ENCODE results near the gene LRRC8C.
A peak's percentile ranks its signal among the peaks of the same experiment; 100 is the strongest.

The LRRC8C gene

DNA sequence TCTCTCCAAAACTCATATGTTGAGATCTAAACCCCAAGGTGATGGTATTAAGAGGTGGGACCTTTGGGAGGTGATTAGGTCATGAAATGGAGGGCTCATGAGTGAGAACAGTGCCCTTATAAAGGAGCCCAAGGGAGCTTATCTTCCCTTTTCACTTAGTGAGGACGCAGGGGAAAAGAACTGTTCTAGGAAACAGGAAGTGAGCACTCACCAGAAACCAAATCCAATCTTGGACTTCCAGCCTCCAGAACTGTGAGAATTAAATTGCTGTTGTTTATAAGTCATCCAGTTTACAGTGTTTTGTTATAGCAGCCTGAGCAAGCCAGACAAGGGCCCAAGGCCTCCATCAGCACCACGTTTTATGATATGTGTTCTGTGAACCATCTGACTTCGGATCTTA is 127.6 kb downstream of the LRRC8C start:
- H3K4me1 ChIP-seq (ENCODE audit: insufficient read depth, low read length, severe bottlenecking), result peaks cover 26% of the 10 kb centered on the region
- H3K4me3 ChIP-seq (ENCODE audit: low read depth, low read length, poor library complexity, severe bottlenecking), result no peak overlapping the region
- no peaks in the 10 kb centered on the region for H3K36me3 ChIP-seq (ENCODE audit: insufficient read depth, low read length)
- H3K9ac ChIP-seq (ENCODE audit: low read length), result no peak overlapping the region
- no peaks in the 10 kb centered on the region for H3F3A ChIP-seq (ENCODE audit: insufficient read depth, low read length)
- no peak for TF ChIP-seq CTCF (IDR thresholded peaks at IDR 0.05; ENCODE audit: low read length)
- no peak for TF ChIP-seq EZH2 (IDR thresholded peaks at IDR 0.05; ENCODE audit: borderline replicate concordance, low read length)
- no peaks in the 10 kb centered on the region for H3K27me3 ChIP-seq (ENCODE audit: insufficient read depth, low read length)
- no peaks in the 10 kb centered on the region for H3K9me2 ChIP-seq (ENCODE audit: low read depth, low read length)
- no peaks in the 10 kb centered on the region for H4K20me1 ChIP-seq (ENCODE audit: insufficient read depth, low read length)
- no peaks in the 10 kb centered on the region for H3K79me2 ChIP-seq (ENCODE audit: insufficient read depth, low read length)
- H3K27ac ChIP-seq (ENCODE audit: low read depth, low read length, poor library complexity, severe bottlenecking), result no peak overlapping the region
- no peak overlapping the region for H2AFZ ChIP-seq (ENCODE audit: low read length)
- H3K4me2 ChIP-seq (ENCODE audit: low read length), result no peak overlapping the region
- H3K9me3 ChIP-seq (ENCODE audit: low read length), result no peaks in the 10 kb centered on the region

- TF ChIP-seq CTCF (IDR thresholded peaks at IDR 0.05; ENCODE audit: low read length), result no peak
- no peak for TF ChIP-seq EZH2 (IDR thresholded peaks at IDR 0.05; ENCODE audit: borderline replicate concordance, low read length)
- Histone ChIP-seq H3K27ac (ENCODE audit: low read depth, low read length, poor library complexity, severe bottlenecking) (no peak overlapping the region), H3K4me1 (ENCODE audit: insufficient read depth, low read length, severe bottlenecking) (peaks cover 26% of the 10 kb centered on the region), H3K9me2 (ENCODE audit: low read depth, low read length) (no peaks in the 10 kb centered on the region), H3K79me2 (ENCODE audit: insufficient read depth, low read length) (no peaks in the 10 kb centered on the region), H2AFZ (ENCODE audit: low read length) (no peak overlapping the region), H3F3A (ENCODE audit: insufficient read depth, low read length) (no peaks in the 10 kb centered on the region), H3K4me3 (ENCODE audit: low read depth, low read length, poor library complexity, severe bottlenecking) (no peak overlapping the region), H3K9ac (ENCODE audit: low read length) (no peak overlapping the region), H3K4me2 (ENCODE audit: low read length) (no peak overlapping the region), H3K36me3 (ENCODE audit: insufficient read depth, low read length) (no peaks in the 10 kb centered on the region), H4K20me1 (ENCODE audit: insufficient read depth, low read length) (no peaks in the 10 kb centered on the region), H3K9me3 (ENCODE audit: low read length) (no peaks in the 10 kb centered on the region), H3K27me3 (ENCODE audit: insufficient read depth, low read length) (no peaks in the 10 kb centered on the region)
Measured at GRCh38 chr1:89761338-89761737, 128.4 kb downstream of the LRRC8C start.

GRCh38 chr1:89761901-89762300 is 129.0 kb downstream of the LRRC8C start:
- H3K9ac ChIP-seq (ENCODE audit: low read length), result no peak overlapping the region; the same call in 1 of the 2 replicates
- no peaks in the 10 kb centered on the region for H3K9me2 ChIP-seq (ENCODE audit: low read depth, low read length)
- no peak overlapping the region for H3K27ac ChIP-seq (ENCODE audit: low read depth, low read length, poor library complexity, severe bottlenecking)
- peaks cover 25% of the 10 kb centered on the region for H3K4me1 ChIP-seq (ENCODE audit: insufficient read depth, low read length, severe bottlenecking)
- H3K79me2 ChIP-seq (ENCODE audit: insufficient read depth, low read length), result no peaks in the 10 kb centered on the region
- no peak for TF ChIP-seq EZH2 (IDR thresholded peaks at IDR 0.05; ENCODE audit: borderline replicate concordance, low read length)
- TF ChIP-seq CTCF (IDR thresholded peaks at IDR 0.05; ENCODE audit: low read length), result no peak
- no peaks in the 10 kb centered on the region for H4K20me1 ChIP-seq (ENCODE audit: insufficient read depth, low read length)
- no peaks in the 10 kb centered on the region for H3K9me3 ChIP-seq (ENCODE audit: low read length)
- peak overlapping the region; percentile 52; the same call in 1 of the 2 replicates for H3K4me2 ChIP-seq (ENCODE audit: low read length)
- H2AFZ ChIP-seq (ENCODE audit: low read length), result no peak overlapping the region
- no peak overlapping the region for H3K4me3 ChIP-seq (ENCODE audit: low read depth, low read length, poor library complexity, severe bottlenecking)
- no peaks in the 10 kb centered on the region for H3F3A ChIP-seq (ENCODE audit: insufficient read depth, low read length)
- H3K36me3 ChIP-seq (ENCODE audit: insufficient read depth, low read length), result no peaks in the 10 kb centered on the region
- H3K27me3 ChIP-seq (ENCODE audit: insufficient read depth, low read length), result no peaks in the 10 kb centered on the region

Measured in OCI-LY1 (cell line).